ENCODE results near the gene FBF1.
A peak's percentile ranks its signal among the peaks of the same experiment; 100 is the strongest.
"Not testable (repeated sequence)": the region's sequence is repeated elsewhere in the genome, so short reads cannot be mapped to it uniquely, and the experiment has no call there.

The FBF1 gene

GRCh38 chr17:75874323-75875181 lies 66.3 kb downstream of the FBF1 start:
- DNase-seq: no peak

GRCh38 chr17:75873587-75874322 lies 67.1 kb downstream of the FBF1 start:
- no peak for DNase-seq

DNA sequence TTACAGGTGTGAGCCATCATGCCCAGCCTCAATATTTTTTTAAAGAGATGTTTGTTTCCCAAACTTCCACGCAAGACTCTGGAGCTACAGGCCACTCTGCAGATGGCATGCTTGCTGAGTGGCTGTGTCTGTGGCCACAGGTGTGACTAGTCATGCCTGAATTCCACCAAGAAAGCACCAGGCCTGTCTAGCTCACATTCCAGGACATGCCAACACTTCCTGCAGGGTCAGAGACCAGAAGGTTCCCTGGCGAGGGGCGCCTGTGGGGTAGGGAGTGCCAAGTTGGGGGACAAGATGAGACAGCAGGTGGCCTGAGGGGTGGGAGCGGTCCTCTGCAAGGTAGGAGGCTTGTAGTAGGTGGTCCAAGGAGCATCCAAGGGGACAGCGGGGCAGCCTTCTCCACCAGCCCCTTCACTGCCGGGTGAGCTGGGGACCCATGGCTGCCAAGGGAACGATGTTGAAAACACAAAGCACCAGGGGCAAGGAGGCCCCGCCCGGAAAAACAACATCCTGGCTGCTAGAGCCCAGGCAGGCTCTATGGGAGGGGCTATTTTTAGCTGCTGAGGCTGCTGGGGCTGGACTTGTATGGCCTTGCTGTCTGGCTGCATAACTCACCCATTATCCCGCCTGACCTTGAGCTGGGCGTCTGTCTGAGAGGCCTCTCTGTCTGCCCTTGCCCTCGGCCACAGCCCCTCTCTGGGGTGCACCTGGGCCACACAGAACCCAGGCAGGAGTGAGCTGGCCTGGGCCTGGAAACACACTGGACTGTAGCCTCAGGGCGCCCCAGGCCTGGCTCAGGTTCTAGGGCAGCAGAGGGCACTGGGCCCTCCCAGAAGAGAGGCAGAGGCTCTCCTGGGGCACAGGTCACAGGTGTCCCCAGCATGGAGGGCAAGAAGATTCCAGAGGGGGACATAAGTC lies 68.1 kb downstream of the FBF1 start:
- DNase-seq: peak; percentile 44

DNA sequence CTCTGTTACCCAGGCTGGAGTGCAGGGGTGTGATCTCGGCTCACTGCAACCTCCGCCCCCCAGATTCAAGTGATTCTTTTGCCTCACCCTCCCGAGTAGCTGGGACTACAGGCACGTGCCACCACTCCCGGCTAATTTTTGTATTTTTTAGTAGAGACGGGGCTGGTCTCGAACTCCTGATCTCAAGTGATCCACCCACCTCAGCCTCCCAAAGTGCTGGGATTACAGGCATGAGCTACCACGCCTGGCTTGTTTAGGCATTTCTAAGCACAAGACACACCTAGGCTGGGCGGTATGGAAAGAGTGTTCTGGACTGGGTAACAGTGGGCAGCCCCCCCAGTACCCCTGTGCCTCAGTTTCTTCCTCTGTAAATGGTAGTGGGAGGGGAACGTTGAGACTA lies 70.6 kb downstream of the FBF1 start:
- DNase-seq: not testable (repeated sequence)

GRCh38 chr17:75869282-75870141 lies 71.3 kb downstream of the FBF1 start:
- no peak for DNase-seq

DNA sequence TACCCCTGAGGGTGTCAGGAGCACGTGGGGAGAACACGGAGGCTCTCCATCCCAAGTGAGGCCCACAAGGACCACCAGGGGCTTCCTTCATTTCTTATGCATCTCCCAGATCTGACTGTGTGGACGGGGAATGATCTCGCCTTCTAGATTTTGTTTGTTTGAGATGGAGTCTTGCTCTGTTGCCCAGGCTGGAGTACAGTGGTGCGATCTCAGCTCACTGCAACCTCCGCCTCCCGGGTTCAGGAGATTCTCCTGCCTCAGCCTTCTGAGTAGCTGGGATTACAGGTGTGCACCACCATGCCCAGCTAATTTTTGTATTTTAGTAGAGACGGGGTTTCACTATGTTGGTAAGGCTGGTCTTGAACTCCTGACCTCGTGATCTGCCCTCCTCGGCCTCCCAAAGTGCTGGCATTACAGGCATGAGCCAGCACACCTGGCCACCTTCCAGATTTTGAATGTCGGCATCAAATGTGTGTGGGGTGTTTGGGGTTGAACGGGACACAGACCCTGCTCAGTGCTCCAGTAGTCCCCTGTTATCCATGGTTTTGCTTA lies 72.0 kb downstream of the FBF1 start:
- not testable (repeated sequence) for DNase-seq

DNA sequence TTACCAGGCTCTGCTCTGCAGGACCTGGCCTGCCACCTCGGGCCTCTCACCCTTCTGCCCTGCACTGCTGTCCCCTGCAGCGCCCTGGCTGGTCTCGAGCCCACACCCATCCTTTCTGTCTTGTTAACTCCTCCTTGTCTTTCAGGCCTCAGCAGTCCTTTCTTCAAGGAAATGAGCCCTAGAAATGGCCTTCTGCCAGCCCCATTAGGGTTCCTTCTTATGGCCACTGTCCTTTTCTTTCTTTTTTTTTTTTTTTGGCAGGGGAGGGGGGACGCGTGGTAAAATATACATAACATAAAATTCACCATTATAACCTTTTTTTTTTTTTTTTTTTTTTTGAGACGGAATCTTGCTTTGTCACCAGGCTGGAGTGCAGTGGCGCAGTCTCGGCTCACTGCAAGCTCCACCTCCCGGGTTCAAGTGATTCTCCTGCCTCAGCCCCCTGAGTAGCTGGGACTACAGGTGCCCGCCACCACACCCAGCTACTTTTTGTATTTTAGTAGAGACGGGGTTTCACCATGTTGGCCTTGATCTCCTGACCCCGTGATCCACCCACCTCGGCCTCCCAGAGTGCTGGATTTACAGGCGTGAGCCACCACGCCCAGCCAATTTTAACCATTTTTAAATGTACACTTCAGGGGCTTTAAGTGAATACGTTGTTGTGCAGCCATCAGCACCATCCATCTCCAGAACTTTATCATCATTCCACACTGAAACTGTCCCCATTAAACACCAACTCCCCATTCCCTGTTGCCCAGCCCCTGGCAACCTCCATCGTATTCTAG lies 75.2 kb downstream of the FBF1 start:
- not testable (repeated sequence) for DNase-seq

GRCh38 chr17:75864887-75865286 lies 76.0 kb downstream of the FBF1 start:
- DNase-seq: not testable (repeated sequence)

DNA sequence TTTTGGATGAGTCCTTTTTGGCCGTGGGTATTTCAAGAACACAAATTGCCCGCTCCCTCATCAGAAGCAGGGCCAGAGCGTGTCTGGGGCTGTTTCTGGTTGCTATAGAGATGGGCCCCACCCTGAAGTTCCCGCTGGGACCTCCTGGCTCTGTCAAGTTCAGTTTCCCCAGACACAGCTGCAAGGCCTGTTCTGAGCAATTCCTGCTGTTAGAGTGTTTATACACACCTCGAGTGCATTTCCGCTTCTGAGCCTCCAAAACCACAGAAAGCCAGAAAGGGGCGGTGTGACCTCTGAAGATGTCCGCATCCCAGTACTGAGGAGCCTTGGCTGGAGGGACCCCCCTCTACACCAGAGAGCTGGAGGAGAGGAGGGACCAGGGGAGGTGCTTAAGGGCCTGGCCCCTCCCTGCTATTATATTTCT lies 76.4 kb downstream of the FBF1 start:
- DNase-seq: peak; percentile 37

- DNase-seq: no peak
These were observed 78.9 kb downstream of the FBF1 start for GRCh38 chr17:75861927-75862317.
